GM23338 (cell line): Measurements from ENCODE around the gene OR2AT4. TPM values are rescaled to one million over a fixed set of nuclear protein-coding genes. Genes with fewer than 3 reads are reported as not detected.

ENCODE experiments used
- ATAC-seq: fragments of 200-7000 bp; cut with Tn5 transposase; 3 replicates; pipeline ENCODE4 v1.9.1; 2020
- DNase-seq: peaks from one replicate; pipeline ENCODE4 v3.0.0-alpha.2; 2015; ENCODE audit warnings: low spot score
- H2AFZ ChIP-seq: fragments of 200-600 bp; sonication (generic); 2 replicates; pipeline ENCODE4 v1.8.0; 2016; ENCODE audit warnings: antibody characterized with exemption, mild to moderate bottlenecking, moderate library complexity
- H3F3A ChIP-seq: fragments of 200-600 bp; sonication (generic); replicated peaks from 2 replicates; pipeline ENCODE4 v1.8.0; 2017; ENCODE audit warnings: antibody characterized with exemption, mixed run types, low read depth
- H3K27ac ChIP-seq: fragments of 200-600 bp; sonication (generic); 2 replicates; pipeline ENCODE4 v1.6.1; 2016; ENCODE audit warnings: low read depth
- H3K27me3 ChIP-seq: fragments of 200-600 bp; sonication (generic); 2 replicates; pipeline ENCODE4 v1.8.0; 2016; ENCODE audit warnings: mild to moderate bottlenecking, mixed run types, moderate library complexity; ENCODE audit not compliant: insufficient read depth
- H3K36me3 ChIP-seq: fragments of 200-600 bp; sonication (generic); 2 replicates; pipeline ENCODE4 v1.8.0; 2016; ENCODE audit warnings: mild to moderate bottlenecking; ENCODE audit not compliant: insufficient read depth
- H3K4me1 ChIP-seq: fragments of 200-600 bp; sonication (generic); 2 replicates; pipeline ENCODE4 v1.8.0; 2016; ENCODE audit warnings: mild to moderate bottlenecking, moderate library complexity; ENCODE audit not compliant: insufficient read depth
- H3K4me2 ChIP-seq: fragments of 200-600 bp; sonication (generic); 2 replicates; pipeline ENCODE4 v1.7.1; 2017; ENCODE audit warnings: mixed run types
- H3K4me3 ChIP-seq: fragments of 200-600 bp; sonication (generic); 2 replicates; pipeline ENCODE4 v1.6.1; 2016; ENCODE audit warnings: mixed run types
- H3K79me2 ChIP-seq: fragments of 200-600 bp; sonication (generic); replicated peaks from 2 replicates; pipeline ENCODE4 v1.8.0; 2017; ENCODE audit warnings: mild to moderate bottlenecking; ENCODE audit not compliant: insufficient read depth
- H3K9me2 ChIP-seq: fragments of 200-600 bp; sonication (generic); 2 replicates; pipeline ENCODE4 v1.8.0; 2017; ENCODE audit not compliant: insufficient read depth
- H4K20me1 ChIP-seq: fragments of 200-600 bp; sonication (generic); replicated peaks from 2 replicates; pipeline ENCODE4 v1.8.0; 2017; ENCODE audit warnings: mild to moderate bottlenecking; ENCODE audit not compliant: insufficient read depth
- H3K27ac Mint-ChIP-seq: 2 replicates; pipeline ENCODE4 v1.8.0; 2020; ENCODE audit warnings: inconsistent platforms, mild to moderate bottlenecking, moderate library complexity, mixed read lengths
- H3K27me3 Mint-ChIP-seq: 3 replicates; pipeline ENCODE4 v1.8.0; 2022; ENCODE audit warnings: low read depth, mild to moderate bottlenecking, moderate library complexity, mixed read lengths, inconsistent platforms; ENCODE audit not compliant: insufficient read depth, poor library complexity
- H3K36me3 Mint-ChIP-seq: 3 replicates; pipeline ENCODE4 v1.8.0; 2021; ENCODE audit warnings: low read depth, mild to moderate bottlenecking, inconsistent platforms, moderate library complexity, mixed read lengths
- H3K4me1 Mint-ChIP-seq: 3 replicates; pipeline ENCODE4 v1.8.0; 2020; ENCODE audit warnings: mild to moderate bottlenecking, inconsistent platforms, mixed read lengths
- H3K4me3 Mint-ChIP-seq: 3 replicates; pipeline ENCODE4 v1.8.0; 2021; ENCODE audit warnings: moderate library complexity, mild to moderate bottlenecking, inconsistent platforms, mixed read lengths
- H3K9me3 Mint-ChIP-seq: 3 replicates; pipeline ENCODE4 v1.8.0; 2020; ENCODE audit warnings: moderate library complexity, mild to moderate bottlenecking, inconsistent platforms, mixed read lengths
- CREB1 ChIP-seq: fragments of 250-450 bp; sonication (Bioruptor Pico); IDR thresholded peaks from 2 replicates; pipeline ENCODE4 v1.5.0; 2020; ENCODE audit warnings: low read depth, mild to moderate bottlenecking, moderate library complexity
- CTCF ChIP-seq, 2 experiments: fragments of 200-600 bp in 1 of 2; sonication (generic) in 1 of 2; conservative IDR thresholded peaks; 2 replicates each; pipeline versions ENCODE4 v1.5.1 to v1.6.1; 2016 to 2017; ENCODE audit warnings: antibody characterized with exemption in 2 of 2, low read depth in 2 of 2, mild to moderate bottlenecking in 2 of 2, moderate library complexity in 1 of 2
- ETS1 ChIP-seq: IDR thresholded peaks from 2 replicates; pipeline ENCODE4 v1.6.1; 2016; ENCODE audit warnings: antibody characterized with exemption
- EZH2 ChIP-seq: fragments of 200-600 bp; sonication (generic); IDR thresholded peaks from one replicate; pipeline ENCODE4 v1.8.0; 2017; ENCODE audit warnings: antibody characterized with exemption, mild to moderate bottlenecking, low read depth; ENCODE audit not compliant: unreplicated experiment
- EZH2phosphoT487 ChIP-seq: fragments of 200-600 bp; sonication (generic); IDR thresholded peaks from one replicate; pipeline ENCODE4 v1.8.1; 2018; ENCODE audit warnings: antibody characterized with exemption; ENCODE audit not compliant: unreplicated experiment
- JUNB ChIP-seq: IDR thresholded peaks from one replicate; pipeline ENCODE4 v1.6.1; 2016; ENCODE audit warnings: antibody characterized with exemption; ENCODE audit not compliant: unreplicated experiment
- NANOG ChIP-seq: IDR thresholded peaks from 2 replicates; pipeline ENCODE4 v1.6.1; 2016; ENCODE audit warnings: antibody characterized with exemption, borderline replicate concordance
- POLR2AphosphoS5 ChIP-seq: IDR thresholded peaks from 2 replicates; pipeline ENCODE4 v1.6.1; 2016; ENCODE audit warnings: antibody characterized with exemption, low read depth
- REST ChIP-seq: IDR thresholded peaks from one replicate; pipeline ENCODE4 v1.6.1; 2018; ENCODE audit warnings: antibody characterized with exemption; ENCODE audit not compliant: unreplicated experiment
- STAT1 ChIP-seq: IDR thresholded peaks from one replicate; pipeline ENCODE4 v1.6.1; 2016; ENCODE audit warnings: antibody characterized with exemption; ENCODE audit not compliant: unreplicated experiment
- ZNF114 ChIP-seq: fragments of 250-450 bp; sonication (Bioruptor Pico); IDR thresholded peaks from 2 replicates; pipeline ENCODE4 v1.5.0; 2020; ENCODE audit warnings: mild to moderate bottlenecking, moderate library complexity
- ZNF331 ChIP-seq: fragments of 250-450 bp; sonication (Bioruptor Pico); IDR thresholded peaks from 2 replicates; pipeline ENCODE4 v1.5.0; 2020; ENCODE audit warnings: low read depth, mild to moderate bottlenecking, moderate library complexity
- ZNF462 ChIP-seq: fragments of 250-450 bp; sonication (Bioruptor Pico); IDR thresholded peaks from 2 replicates; pipeline ENCODE4 v1.5.0; 2020; ENCODE audit warnings: mild to moderate bottlenecking, moderate library complexity
- polyA plus RNA-seq: library from polyadenylated mRNA; unstranded; fragments of >200 nt; fragmentation: Nextera tagmentation; extraction: Ambion mirVana; gene quantifications from 2 replicates; pipeline ENCODE4 v1.2.1, GENCODE V29; 2016
- total RNA-seq: library from RNA; depleted of rRNA; stranded (reverse); fragments of >200 nt; shearing (Covaris generic); gene quantifications from 2 replicates; pipeline ENCODE4 v1.2.3, GENCODE V29; 2014

Gene OR2AT4
- total and polyA plus RNA-seq, 2 experiments from 2014 or later, result not detected

GRCh38 chr11:75082601-75083216 is 14.0 kb downstream of the OR2AT4 start:
- no peaks in the 10 kb centered on the region for H3K36me3 ChIP-seq
- no peak for DNase-seq
- no peaks in the 10 kb centered on the region for H3K36me3 Mint-ChIP-seq
- no peaks in the 10 kb centered on the region for H3K4me1 ChIP-seq
- 0 out of 2 replicates have a peak, but pooled peaks cover 4% of the 10 kb centered on the region for H3K9me2 ChIP-seq
- H3K4me3 Mint-ChIP-seq, result no peak overlapping the region
- no peaks in the 10 kb centered on the region for H3F3A ChIP-seq
- no peaks in the 10 kb centered on the region for H3K27me3 Mint-ChIP-seq
- H3K4me2 ChIP-seq, result no peak overlapping the region
- no peak for ATAC-seq
- no peaks in the 10 kb centered on the region for H3K27me3 ChIP-seq
- no peaks in the 10 kb centered on the region for H3K4me1 Mint-ChIP-seq
- no peak overlapping the region for H3K4me3 ChIP-seq
- H3K9me3 Mint-ChIP-seq, result no peaks in the 10 kb centered on the region
- TF ChIP-seq POLR2AphosphoS5 (no peak), ZNF462 (CRISPR knock-in tag) (no peak), REST (no peak), NANOG (no peak), CREB1 (CRISPR knock-in tag) (no peak), ZNF114 (no peak), ETS1 (no peak), EZH2phosphoT487 (no peak), ZNF331 (CRISPR knock-in tag) (no peak), STAT1 (no peak), JUNB (no peak), CTCF (conservative IDR thresholded peaks at IDR 0.05; ENCODE audit: low read depth in 2 of 2) (no peak), EZH2 (no peak)
- H2AFZ ChIP-seq, result no peak overlapping the region
- no peaks in the 10 kb centered on the region for H4K20me1 ChIP-seq
- no peaks in the 10 kb centered on the region for H3K79me2 ChIP-seq
- H3K27ac ChIP-seq, result no peak overlapping the region
- H3K27ac Mint-ChIP-seq, result no peak overlapping the region
